ENCODE data around the gene IL1RAPL2.
"Not testable (repeated sequence)": the region's sequence is repeated elsewhere in the genome, so short reads cannot be mapped to it uniquely, and the experiment has no call there.

Gene IL1RAPL2

GRCh38 chrX:105150557-105150956, 584.6 kb downstream of the IL1RAPL2 start:
- DNase-seq (ENCODE audit: low read depth in 1 of 2, low spot score in 1 of 2) = no peak

GRCh38 chrX:105167233-105167632, 601.2 kb downstream of the IL1RAPL2 start:
- no peak for DNase-seq (ENCODE audit: low read depth in 1 of 2, low spot score in 1 of 2)

DNA sequence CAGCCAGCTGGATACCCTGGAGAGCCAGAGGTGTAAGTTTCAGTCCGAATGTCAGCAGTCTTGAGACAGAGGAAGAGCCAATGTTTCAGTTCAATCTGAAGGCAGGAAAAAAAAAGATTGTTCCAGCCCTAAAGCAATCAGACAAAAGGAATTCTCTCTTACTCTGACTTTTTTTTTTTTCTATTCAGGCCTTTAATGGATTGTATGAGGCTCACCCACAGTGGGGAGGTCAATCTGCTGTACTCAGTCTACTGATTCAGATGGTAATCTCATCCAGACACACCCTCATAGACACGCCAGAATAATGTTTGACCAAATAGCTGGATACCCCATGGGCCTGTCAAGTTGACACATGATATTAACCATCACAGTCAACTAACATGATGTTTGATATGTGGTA, 602.6 kb downstream of the IL1RAPL2 start:
- no peak for DNase-seq (ENCODE audit: low read depth in 1 of 2, low spot score in 1 of 2)

- no peak for DNase-seq (ENCODE audit: low read depth in 1 of 2, low spot score in 1 of 2)
These were observed 607.1 kb downstream of the IL1RAPL2 start for GRCh38 chrX:105173071-105173470.

GRCh38 chrX:105179644-105180043, 613.6 kb downstream of the IL1RAPL2 start:
- no peak for DNase-seq (ENCODE audit: low read depth in 1 of 2, low spot score in 1 of 2)

DNA sequence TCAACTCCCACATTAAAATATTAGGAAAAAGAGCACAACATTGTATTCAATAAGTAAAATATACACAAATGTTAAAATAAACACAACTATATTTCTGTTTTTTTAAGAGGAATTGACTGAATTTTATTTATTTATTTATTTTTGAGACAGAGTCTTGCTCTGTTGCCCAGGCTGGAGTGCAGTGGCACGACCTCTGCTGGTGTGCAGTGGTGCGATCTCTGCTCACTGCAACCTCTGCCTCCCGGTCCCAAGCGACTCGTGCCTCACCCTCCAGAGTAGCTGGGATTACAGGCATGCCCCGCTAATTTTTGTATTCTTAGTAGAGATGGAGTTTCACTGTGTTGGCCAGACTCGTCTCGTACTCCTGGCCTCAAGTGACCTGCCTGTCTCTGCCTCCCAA, 623.1 kb downstream of the IL1RAPL2 start:
- no peak for DNase-seq (ENCODE audit: low read depth in 1 of 2, low spot score in 1 of 2)

DNA sequence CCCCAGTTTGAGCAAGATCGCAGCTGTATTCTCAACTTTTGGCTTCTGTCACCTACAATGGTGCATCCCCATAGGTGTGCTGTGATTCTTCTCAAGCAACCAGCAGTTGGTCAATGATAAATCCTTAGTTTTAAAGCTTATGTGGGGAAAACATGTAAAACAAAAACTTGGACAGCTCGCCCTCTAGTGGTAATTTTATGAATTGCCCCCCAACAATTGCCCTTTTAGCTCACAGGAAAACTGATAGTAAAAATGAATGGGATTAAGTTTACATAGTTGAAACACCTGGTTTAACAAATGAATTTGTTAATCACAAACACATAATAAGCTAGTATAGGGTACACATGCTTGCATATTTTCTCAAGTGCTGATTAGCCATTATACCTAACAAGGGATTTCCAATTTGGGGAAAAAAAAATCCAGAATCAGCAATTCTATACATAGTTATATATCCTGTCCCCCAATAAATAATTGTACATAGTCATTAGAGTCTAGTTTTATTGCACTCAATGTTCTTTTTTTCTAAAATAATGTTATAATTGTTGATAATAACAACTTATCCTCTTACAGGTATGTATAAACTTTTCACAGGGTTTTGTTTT, 624.4 kb downstream of the IL1RAPL2 start:
- DNase-seq (ENCODE audit: low read depth in 1 of 2, low spot score in 1 of 2) = no peak

- no peak for DNase-seq (ENCODE audit: low read depth in 1 of 2, low spot score in 1 of 2)
These were observed 625.9 kb downstream of the IL1RAPL2 start for GRCh38 chrX:105191878-105192277.

DNA sequence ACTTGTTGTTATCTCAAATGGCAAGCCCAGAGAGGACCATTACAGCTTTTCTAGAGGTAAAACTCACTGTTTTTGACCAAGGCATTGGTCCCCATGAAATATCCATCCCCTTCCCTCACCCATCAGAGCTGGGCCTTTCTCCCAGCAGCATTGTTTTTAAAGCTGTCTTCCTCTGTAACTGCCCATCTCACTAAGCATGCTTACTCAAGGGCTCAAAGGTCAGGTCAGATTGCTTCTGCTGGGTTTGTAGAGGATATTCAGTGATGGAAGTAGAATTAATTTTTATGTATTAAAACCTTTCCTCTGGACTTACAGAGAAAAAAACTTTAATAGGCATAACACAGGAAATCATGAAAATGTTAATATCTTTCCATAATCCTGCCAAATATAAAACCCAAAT, 643.4 kb downstream of the IL1RAPL2 start:
- DNase-seq (ENCODE audit: low read depth in 1 of 2, low spot score in 1 of 2) = no peak

- no peak for DNase-seq (ENCODE audit: low read depth in 1 of 2, low spot score in 1 of 2)
These were observed 644.3 kb downstream of the IL1RAPL2 start for GRCh38 chrX:105210258-105210657.

- DNase-seq (ENCODE audit: low read depth in 1 of 2, low spot score in 1 of 2) = no peak
These were observed 645.1 kb downstream of the IL1RAPL2 start for GRCh38 chrX:105211066-105211575.

- DNase-seq (ENCODE audit: low read depth in 1 of 2, low spot score in 1 of 2) = no peak
These were observed 653.7 kb downstream of the IL1RAPL2 start for GRCh38 chrX:105219454-105220401.

GRCh38 chrX:105220636-105221035, 654.6 kb downstream of the IL1RAPL2 start, which contains the start of gene TEX13A:
Gene TEX13A, minus strand, starts transcription at chrX:105220694. Its CDS starts 297 bp downstream, at chrX:105220397.
- DNase-seq (ENCODE audit: low read depth in 1 of 2, low spot score in 1 of 2) = no peak

DNA sequence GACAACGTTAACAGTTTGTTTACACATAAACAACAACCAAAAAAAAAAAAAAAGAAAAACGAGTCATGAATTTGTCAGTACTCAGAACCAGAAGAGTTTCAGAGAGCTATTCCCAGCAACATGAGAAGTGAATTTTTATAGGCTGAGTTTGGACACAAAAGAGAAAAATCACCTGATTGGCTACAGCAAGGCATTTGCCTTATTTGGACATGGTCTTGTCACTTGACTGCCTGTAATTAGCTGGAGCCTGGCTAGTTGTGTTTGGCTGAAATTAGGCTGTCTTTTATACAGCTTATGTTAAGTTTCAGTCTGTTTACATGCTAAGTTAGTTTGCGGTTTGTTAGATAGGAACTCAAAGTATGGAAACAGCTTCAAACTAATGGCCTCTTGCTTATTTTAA, 655.4 kb downstream of the IL1RAPL2 start:
- no peak for DNase-seq (ENCODE audit: low read depth in 1 of 2, low spot score in 1 of 2)

- no peak for DNase-seq (ENCODE audit: low read depth in 1 of 2, low spot score in 1 of 2)
These were observed 660.5 kb downstream of the IL1RAPL2 start for GRCh38 chrX:105226499-105226898.

DNA sequence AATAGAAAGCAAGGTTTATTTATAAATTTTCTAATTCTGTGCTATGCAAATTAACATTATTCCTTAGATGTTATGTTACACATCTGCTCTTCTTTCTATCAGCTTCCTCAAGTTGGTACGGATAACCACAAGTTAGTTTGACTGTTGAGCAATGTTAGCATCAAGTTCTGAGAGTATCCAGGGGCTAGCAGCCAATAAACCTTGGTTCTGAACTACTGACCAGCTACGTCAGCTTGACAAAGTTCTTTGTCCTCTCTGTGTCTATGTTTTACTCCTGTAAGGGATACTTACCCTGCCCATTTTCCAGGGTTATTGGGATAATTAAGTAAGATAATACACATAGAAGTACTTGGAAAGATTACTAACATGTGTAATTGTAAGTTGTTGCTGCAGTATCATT, 662.6 kb downstream of the IL1RAPL2 start:
- DNase-seq (ENCODE audit: low read depth in 1 of 2, low spot score in 1 of 2) = no peak

DNA sequence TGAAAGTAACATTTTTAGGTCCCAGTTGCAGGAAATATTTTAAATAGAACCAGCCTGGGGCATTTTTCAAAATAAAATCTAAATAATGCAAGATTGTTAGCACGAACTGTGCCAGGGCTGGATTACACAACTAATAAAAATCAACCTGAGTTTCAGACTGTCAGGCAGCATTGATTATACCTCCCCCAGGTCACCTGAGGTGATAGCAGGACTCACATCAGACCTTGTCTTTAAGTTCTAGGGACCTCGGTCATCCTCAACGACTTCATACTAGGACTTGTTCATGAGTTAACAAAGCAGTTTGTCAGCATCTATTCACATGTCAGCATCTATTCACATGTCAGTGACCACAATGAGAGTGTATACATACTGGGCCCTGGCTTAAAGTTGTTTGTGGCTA, 663.1 kb downstream of the IL1RAPL2 start:
- no peak for DNase-seq (ENCODE audit: low read depth in 1 of 2, low spot score in 1 of 2)

DNA sequence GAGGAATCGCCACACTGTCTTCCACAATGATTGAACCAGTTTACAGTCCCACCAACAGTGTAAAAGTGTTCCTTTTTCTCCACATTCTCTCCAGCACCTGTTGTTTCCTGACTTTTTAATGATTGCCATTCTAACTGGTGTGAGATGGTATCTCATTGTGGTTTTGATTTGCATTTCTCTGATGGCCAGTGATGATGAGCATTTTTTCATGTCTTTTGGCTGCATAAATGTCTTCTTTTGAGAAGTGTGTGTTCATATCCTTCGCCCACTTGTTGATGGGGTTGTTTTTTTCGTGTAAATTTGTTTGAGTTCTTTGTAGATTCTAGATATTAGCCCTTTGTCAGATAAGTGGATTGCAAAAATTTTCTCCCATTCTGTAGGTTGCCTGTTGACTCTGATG, 671.4 kb downstream of the IL1RAPL2 start:
- DNase-seq (ENCODE audit: low read depth in 1 of 2, low spot score in 1 of 2) = not testable (repeated sequence)

- DNase-seq (ENCODE audit: low read depth in 1 of 2, low spot score in 1 of 2) = no peak
These were observed 675.1 kb downstream of the IL1RAPL2 start for GRCh38 chrX:105241056-105241455.

GRCh38 chrX:105260291-105261043, 694.5 kb downstream of the IL1RAPL2 start:
- DNase-seq (ENCODE audit: low read depth in 1 of 2, low spot score in 1 of 2) = no peak

DNA sequence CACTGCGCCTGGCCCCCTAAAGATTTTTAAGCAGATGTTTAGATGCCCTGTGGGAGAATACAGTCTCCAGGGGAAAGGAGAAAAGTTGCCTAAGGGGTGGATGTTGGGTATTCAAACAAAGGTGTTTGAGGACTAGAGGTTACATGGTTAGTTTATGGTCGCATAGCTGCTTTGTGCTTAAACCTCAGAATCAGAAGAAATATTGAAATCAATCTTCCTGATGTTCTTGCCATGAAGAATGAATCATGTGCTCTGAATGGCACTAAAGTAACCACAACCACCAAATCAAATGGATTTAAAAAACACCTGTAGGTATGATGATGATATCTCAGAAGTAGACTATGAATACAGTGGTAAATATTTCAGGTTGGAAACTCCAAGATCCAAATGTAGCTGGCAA, 697.2 kb downstream of the IL1RAPL2 start:
- DNase-seq (ENCODE audit: low read depth in 1 of 2, low spot score in 1 of 2) = no peak

Data from stimulated activated CD4-positive, alpha-beta T cell treated with anti-CD3 and anti-CD28 coated beads, Interleukin-15, amount 100 ng/mL, for 1 hour (primary cell).